ENCODE results near the gene IRX4. TPM values are rescaled to one million over a fixed set of nuclear protein-coding genes. Genes with fewer than 3 reads are reported as not detected.

IRX4 gene
- total and polyA plus RNA-seq, 2 donors (not counting 3 experiments of a cell fraction or from before 2014, with no cell fraction given): not detected

DNA sequence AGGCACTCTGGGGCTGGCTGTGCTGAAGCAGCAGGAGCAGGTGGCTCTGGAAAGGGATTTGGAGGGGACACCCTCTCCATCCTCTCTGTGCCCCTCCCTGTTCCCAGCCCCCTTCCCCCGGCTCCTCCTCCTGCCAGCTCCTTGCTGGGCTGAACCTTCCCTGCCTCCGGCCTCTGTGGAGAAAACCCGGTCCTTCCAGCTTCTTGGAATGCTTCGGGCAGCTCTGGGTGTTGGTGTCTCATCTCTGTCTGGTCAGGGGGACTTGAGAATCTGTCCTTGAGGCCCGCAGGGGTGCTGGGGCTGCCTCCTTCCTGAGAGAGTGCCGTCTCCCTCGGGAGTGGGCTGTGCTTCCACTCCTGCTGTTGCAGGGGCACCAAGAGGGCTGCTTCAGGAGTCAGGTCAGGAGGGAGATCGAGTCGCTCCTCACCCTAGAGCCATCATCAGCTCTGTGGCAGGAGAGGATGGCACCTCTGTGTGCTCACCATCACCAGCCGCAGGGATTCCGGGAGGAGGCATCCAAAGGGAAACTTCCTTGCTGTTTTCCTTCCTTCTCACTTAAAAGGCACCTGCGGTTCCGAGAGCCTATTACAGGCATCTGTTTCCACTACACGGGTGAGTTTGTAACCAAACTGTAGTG, 50.9 kb downstream of the IRX4 start:
- Histone ChIP-seq H3K4me3 (replicated peaks in 1 of 3; ENCODE audit: insufficient read depth in 1 of 3, low read depth in 1 of 3, low read length in 3 of 3) (no peak overlapping the region), H4K20me1 (replicated peaks; ENCODE audit: control insufficient read depth, extremely low read depth, insufficient read depth, low read length) (no peaks in the 10 kb centered on the region), H2AFZ (ENCODE audit: low read depth, low read length) (no peak overlapping the region), H3K27me3 (ENCODE audit: control insufficient read depth in 2 of 2, insufficient read depth in 2 of 2, low read length in 2 of 2) (no peaks in the 10 kb centered on the region), H3K4me2 (ENCODE audit: insufficient read depth, low read length) (no peak overlapping the region), H3K27ac (ENCODE audit: insufficient read depth, low read depth, low read length) (no peak overlapping the region), H3K79me2 (ENCODE audit: control insufficient read depth, insufficient read depth, low read length) (no peaks in the 10 kb centered on the region), H3K9me1 (replicated peaks; ENCODE audit: control insufficient read depth, extremely low read depth, insufficient read depth, low read length) (no peaks in the 10 kb centered on the region), H3K36me3 (ENCODE audit: control insufficient read depth in 2 of 2, extremely low read depth in 1 of 2, insufficient read depth in 2 of 2, low read length in 2 of 2) (no peaks in the 10 kb centered on the region), H3K4me1 (ENCODE audit: control insufficient read depth, extremely low read depth, insufficient read depth, low read length) (no peaks in the 10 kb centered on the region), H3K9me3 (replicated peaks; ENCODE audit: control insufficient read depth, insufficient read depth, low read length) (no peaks in the 10 kb centered on the region), H3K9ac (replicated peaks; ENCODE audit: extremely low read depth, insufficient read depth, low read length) (no peak overlapping the region)
- no TSS peak for BruUV-seq (replicated peaks)
- CTCF ChIA-PET: no interaction called here
- dilution Hi-C loops (cut with MboI; ENCODE audit: extremely low pct_ligation_motif_present, low sequenced_read_pairs) (no loop called here), intact Hi-C loops (cut with micrococcal nuclease) (no loop called here)
- TF ChIP-seq, protein P1, sequence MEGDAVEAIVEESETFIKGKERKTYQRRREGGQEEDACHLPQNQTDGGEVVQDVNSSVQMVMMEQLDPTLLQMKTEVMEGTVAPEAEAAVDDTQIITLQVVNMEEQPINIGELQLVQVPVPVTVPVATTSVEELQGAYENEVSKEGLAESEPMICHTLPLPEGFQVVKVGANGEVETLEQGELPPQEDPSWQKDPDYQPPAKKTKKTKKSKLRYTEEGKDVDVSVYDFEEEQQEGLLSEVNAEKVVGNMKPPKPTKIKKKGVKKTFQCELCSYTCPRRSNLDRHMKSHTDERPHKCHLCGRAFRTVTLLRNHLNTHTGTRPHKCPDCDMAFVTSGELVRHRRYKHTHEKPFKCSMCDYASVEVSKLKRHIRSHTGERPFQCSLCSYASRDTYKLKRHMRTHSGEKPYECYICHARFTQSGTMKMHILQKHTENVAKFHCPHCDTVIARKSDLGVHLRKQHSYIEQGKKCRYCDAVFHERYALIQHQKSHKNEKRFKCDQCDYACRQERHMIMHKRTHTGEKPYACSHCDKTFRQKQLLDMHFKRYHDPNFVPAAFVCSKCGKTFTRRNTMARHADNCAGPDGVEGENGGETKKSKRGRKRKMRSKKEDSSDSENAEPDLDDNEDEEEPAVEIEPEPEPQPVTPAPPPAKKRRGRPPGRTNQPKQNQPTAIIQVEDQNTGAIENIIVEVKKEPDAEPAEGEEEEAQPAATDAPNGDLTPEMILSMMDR (IDR thresholded peaks at IDR 0.05; ENCODE audit: extremely low read depth in 1 of 2, insufficient read depth in 1 of 2, low read depth in 1 of 2, low read length in 2 of 2): no peak
- TF ChIP-seq FOS (IDR thresholded peaks at IDR 0.05; ENCODE audit: borderline replicate concordance, insufficient read depth, low read length): no peak
- no peak for TF ChIP-seq GATA2 (IDR thresholded peaks at IDR 0.05; ENCODE audit: insufficient read depth, insufficient read length, low read depth, low read length)
- no peak for TF ChIP-seq MYC (IDR thresholded peaks at IDR 0.05; ENCODE audit: low read depth, low read length)
- no peak for TF ChIP-seq JUN (IDR thresholded peaks at IDR 0.05; ENCODE audit: borderline replicate concordance, insufficient read depth, insufficient read length, low read depth)
- no peak for TF ChIP-seq POLR2AphosphoS5 (IDR thresholded peaks at IDR 0.05; ENCODE audit: insufficient read depth, low read depth, low read length)
- TF ChIP-seq POLR2A (IDR thresholded peaks at IDR 0.05; ENCODE audit: low read depth, low read length): no peak
- TF ChIP-seq, protein P2, sequence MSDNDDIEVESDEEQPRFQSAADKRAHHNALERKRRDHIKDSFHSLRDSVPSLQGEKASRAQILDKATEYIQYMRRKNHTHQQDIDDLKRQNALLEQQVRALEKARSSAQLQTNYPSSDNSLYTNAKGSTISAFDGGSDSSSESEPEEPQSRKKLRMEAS (IDR thresholded peaks at IDR 0.05; ENCODE audit: insufficient read depth, insufficient read length): no peak
- TF ChIP-seq EZH2 (IDR thresholded peaks at IDR 0.05; ENCODE audit: borderline replicate concordance, low read depth, low read length, severe bottlenecking): no peak
- FAIRE-seq (no peak), DNase-seq (ENCODE audit: low read depth, low spot score) (no peak)
- POLR2A ChIA-PET: no interaction called here
